HG02642 (cell line): ENCODE data around the gene MMS19.
"Not testable (repeated sequence)": the region's sequence is repeated elsewhere in the genome, so short reads cannot be mapped to it uniquely, and the experiment has no call there.

Experiments used
- ATAC-seq: cut with Tn5 transposase; IDR thresholded peaks from one replicate; pipeline ENCODE4 v1.9.1; 2021; ENCODE audit warnings: mild to moderate bottlenecking; ENCODE audit not compliant: unreplicated experiment, poor library complexity

MMS19 gene

DNA sequence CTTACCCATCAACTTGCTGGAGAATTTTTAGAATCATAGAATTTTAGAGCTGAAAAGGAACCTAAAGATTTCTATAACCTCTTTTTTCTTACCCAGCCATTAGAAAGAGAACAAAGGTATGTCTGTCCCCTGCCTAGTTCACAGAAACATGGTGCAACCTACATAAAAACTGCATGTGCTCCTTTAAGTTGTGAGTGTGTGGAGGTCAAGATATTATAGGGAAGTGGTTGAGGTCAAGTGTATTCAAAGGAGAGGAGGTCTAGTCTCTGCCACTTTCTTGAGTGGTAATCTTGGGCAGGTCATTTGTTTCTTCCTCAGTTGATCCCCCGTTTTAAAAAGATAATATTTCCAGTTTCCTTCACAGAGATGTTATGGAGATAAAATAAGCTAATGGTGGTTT is 6.9 kb upstream of the MMS19 start:
- ATAC-seq, result no peak

DNA sequence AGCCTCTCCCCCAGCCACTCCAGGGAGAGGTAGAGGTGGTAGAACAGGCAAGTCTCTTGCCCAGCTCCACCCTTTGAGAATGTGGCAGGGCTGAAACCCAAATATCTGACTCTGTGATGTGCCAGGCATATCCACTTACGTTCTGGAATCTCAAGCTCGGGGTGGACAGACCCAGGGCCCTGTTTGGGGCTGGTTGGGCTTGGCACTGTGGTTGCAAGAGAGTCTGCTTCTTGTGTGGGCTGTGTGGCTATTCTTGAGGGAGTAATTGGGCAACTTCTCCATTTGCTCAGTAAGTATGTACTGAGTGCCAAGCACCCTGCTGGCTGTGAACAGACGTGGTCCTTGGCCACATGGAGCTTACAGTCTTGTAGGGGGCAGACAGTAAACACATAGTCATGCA is 5.2 kb upstream of the MMS19 start:
- no peak for ATAC-seq

GRCh38 chr10:97502916-97503315 is 4.7 kb upstream of the MMS19 start:
- ATAC-seq, result no peak

GRCh38 chr10:97500297-97500575 is 2.0 kb upstream of the MMS19 start:
- ATAC-seq, result no peak

GRCh38 chr10:97499561-97500296 is 1.5 kb upstream of the MMS19 start:
- ATAC-seq, result no peak

- peak; percentile 1 for ATAC-seq
Observed at GRCh38 chr10:97498841-97499560, 779 bp upstream of the MMS19 start, which contains the start of gene UBTD1. TSS of gene UBTD1 (plus strand) at chr10:97498924. CDS start at chr10:97499204, 280 bp downstream.

- peak; percentile 27 for ATAC-seq
Observed at GRCh38 chr10:97497572-97498075, 598 bp downstream of the MMS19 start.

- no peak for ATAC-seq
Observed at GRCh38 chr10:97494863-97495506, 3.2 kb downstream of the MMS19 start.

DNA sequence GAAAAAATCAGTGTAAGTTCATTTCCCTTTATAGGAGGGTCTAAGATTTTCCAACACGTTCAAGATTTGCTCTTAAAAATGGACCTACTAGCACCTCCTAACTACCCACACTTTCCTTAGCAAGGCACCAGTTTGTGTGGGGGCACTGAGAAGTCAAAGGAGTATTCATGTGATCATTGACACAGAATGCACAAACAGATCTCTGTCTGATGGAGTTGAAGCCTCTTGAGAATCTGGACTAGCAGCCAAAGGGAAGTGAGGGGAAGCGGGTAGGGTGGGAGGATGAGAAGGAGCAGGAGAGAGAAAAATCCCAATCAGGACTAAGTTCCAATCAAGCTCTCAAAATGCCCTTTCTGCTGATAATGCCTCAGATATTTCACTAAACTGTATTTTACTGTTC is 4.1 kb downstream of the MMS19 start:
- ATAC-seq, result no peak

DNA sequence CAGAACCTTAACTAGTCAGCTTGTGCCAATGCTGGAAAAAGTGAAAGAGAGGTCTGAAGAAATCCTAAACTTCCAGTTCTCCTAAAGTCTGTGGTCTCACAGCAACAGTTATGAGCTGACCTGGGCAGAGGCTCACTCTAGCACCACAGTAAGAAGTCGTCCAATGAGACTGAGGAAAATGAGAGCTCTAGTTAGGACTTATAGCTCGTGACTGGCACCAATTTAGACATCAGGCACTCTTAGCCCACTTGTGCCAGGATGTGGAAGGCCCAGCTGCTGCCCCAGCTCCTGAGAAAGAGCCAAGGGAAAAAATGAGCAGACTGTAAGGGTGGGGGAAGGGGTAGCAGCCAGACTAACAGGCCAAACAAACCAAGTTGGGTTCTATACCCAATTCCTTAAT is 7.6 kb downstream of the MMS19 start:
- ATAC-seq, result no peak

DNA sequence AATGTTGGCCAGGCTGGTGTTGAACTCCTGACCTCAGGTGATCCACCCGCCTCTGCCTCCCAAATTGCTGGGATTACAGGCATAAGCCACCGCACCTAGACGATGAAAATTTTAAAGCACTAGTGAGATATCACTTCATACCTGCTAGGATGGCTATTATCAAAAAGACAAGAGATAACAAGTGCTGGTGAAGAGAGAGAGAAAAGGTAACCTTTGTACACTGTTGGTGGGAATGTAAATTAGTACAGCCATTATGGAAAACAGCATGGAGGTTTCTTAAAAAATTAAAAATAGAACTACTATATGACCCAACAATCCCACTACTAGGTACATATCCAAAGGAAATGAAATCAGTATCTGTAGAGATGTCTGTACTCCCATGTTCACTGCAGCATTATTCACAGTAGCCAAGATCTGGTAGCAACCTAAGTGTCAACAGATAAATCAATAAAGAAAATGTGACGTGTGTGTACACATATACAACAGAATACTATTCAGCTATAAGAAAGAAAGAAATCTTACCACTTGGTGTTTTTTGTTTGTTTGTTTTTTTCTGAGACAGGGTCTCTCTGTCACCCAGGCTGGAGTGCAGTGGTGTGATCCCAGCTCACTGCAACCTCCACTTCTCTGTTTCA is 12.5 kb downstream of the MMS19 start:
- no peak for ATAC-seq

- ATAC-seq, result no peak
Observed at GRCh38 chr10:97483921-97484320, 14.3 kb downstream of the MMS19 start.

- ATAC-seq, result no peak
Observed at GRCh38 chr10:97483506-97483905, 14.7 kb downstream of the MMS19 start.

DNA sequence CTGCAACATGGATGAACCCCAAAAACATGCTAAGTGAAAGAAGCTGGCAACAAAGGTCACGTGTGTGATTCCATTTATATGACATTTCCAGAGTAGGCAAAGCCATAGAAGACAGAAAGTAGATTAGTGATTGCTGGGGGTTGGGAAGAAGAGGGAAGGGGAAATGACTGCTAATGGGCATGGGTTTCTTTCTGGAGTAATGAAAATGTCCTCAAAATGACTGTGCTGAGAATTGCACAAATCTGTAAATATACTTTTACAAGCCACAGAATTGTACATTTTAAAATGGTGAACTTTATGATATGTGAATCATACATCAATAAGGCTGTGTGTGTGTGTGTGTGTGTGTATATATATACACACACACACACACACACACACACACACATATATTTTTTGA is 15.8 kb downstream of the MMS19 start:
- ATAC-seq, result no peak

DNA sequence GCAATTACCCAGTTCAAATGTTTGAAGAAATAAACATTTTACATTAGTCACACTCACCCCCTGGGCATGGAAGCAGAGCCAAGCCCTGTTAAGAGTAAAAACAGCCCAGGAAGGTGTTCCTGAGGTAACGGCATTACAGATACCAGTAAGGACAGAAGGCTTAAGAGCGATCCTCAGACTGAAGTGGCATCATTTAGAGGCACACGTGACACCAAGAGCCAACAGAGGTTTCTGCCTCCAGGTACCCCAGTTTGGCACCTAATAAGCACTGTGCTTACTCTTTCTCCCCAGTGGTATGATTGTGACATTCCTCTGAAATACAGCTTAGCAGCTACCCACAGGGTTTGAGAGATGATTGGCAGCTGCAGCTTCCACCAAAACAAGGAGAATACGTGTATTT is 17.2 kb downstream of the MMS19 start:
- ATAC-seq, result no peak

GRCh38 chr10:97479939-97480338 is 18.3 kb downstream of the MMS19 start:
- ATAC-seq, result no peak

DNA sequence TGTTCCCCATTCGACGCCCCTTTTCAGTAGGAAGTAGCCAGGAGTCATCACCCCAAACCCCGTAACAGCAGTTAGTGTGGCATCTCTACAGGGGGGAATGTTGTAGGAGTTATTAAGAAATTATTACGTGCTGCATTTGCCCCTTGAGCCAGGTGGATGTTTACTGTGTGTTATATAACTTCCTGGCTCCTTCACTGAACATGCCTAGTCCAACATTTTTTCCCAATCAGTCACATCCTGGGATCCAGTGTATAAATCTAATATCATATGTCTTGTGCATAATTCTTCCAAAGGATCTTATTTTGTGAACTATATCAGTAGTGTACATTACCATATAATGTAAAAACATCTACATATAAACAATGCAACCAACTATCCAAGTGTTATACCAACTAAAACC is 18.8 kb downstream of the MMS19 start:
- not testable (repeated sequence) for ATAC-seq

DNA sequence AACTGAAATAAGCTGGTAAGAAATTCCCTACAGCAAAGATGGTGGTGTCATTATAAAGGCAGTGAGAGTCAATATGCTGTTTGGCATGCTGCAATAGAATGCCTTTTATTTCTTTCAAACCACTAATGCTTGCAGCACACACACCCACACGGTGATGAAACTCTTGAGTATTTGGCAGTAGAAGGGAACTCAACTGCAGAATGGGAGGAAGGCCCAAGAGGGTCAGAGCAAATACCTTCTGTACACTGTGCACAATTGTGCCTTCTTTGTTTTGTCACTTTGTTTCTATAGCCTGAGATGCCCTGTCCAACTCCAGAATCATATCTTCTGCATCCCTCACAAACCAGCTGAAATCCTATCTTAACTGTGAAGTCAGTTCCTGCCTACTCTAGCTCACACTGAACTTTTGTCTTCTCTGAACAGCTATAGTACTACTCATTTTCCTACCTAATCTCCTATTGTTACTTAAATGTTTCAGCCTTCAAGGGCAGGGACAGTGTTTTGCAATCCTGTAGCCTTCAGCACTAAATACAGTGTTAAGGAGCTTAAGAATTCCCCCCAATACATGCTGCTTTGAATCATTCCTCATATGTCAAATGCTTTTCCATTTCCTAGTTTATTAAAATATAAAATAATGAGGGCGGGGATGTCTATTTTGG is 22.2 kb downstream of the MMS19 start:
- ATAC-seq, result no peak

GRCh38 chr10:97474918-97475317 is 23.3 kb downstream of the MMS19 start:
- no peak for ATAC-seq

GRCh38 chr10:97468781-97469180 is 29.4 kb downstream of the MMS19 start:
- not testable (repeated sequence) for ATAC-seq
